HG02840 (cell line): ENCODE results near the gene RPL18.
"Not testable (repeated sequence)": the region's sequence is repeated elsewhere in the genome, so short reads cannot be mapped to it uniquely, and the experiment has no call there.

Experiments used
- ATAC-seq: cut with Tn5 transposase; IDR thresholded peaks from one replicate; pipeline ENCODE4 v1.9.1; 2021; ENCODE audit warnings: mild to moderate bottlenecking, moderate library complexity, moderate number of reproducible peaks; ENCODE audit not compliant: unreplicated experiment, low FRiP score

The RPL18 gene

DNA sequence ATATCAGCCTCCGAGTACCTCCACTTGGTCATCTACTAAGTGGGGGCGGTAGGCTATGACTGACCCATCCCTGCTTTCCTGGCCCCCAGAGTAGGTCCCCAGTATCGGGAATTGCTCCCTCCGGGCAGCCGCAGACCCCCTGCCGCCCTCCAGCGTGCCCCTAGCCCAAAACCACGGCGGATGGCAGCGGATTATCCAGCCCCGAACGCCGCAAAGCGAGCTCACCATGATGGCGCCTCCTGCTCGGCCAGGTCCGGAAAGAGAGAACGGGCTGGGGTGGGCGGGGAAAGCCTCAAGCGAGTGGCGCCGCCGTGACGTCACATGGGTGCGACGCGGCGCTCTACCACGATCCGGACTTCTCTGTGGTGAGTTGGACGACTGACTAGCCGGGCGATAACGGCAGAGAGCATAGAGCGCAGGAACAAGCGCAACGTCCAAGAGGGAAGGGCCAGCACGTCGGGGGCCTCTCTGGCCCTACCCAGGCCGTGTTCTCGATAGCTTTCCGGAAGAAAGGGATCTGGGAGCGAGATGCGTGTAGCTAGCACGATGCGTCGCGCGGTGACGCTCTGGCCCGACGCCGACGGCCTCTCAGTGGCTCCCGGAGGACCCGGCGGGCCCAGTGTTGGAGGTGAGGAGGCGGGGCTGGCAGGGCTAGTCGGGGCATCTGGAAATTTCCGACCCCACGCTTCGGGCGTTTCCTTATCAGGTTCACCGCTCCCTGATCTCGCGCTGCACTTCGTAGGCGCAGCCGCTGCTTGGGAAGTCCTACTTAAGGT is at the start of gene RPL18, which contains the start of gene SPHK2:
RPL18 (minus strand) TSS at position 263 of the 776 bp plus-strand sequence; CDS start at position 228, 35 bp downstream.
SPHK2 (plus strand) TSS at position 591 of the 776 bp plus-strand sequence. CDS start 1,009 bp downstream, outside the sequence.
- ATAC-seq: peak; percentile 85

DNA sequence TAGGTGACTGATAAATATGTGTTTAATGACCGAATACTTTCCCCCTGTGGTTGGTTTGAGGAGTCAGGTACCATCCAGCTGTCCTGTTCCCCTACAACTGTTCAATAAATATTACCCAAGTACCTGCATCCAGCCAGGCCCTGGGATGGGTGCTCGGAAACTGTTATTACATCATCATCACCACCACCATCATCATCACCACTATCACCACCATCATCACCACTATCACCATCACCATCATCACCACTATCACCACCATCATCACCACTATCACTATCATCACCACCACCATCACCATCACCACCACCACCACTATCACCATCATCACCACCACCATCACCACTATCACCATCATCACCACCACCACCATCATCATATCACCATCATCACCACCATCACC is 49.8 kb upstream of the RPL18 start:
- ATAC-seq: no peak

DNA sequence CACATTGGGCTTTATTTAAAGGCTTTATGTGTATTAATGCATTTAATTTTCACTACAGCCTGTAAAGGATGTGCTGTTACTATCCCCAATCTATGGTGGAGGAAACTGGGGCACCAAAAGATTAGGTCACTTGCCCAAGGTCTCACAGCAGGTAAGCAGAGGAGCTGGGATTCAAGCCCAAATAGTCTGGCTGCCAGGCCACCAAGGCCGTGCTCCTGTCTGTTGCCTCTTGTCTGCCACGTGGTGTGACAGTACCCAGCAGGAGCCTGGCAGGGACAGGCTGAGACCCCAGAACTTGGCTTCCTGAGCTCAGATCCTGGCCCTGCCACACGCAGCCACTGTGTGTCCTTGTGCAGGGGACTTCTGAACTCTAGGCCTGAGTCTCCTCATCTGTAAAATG is 49.4 kb upstream of the RPL18 start:
- ATAC-seq: no peak

- no peak for ATAC-seq
Measured at GRCh38 chr19:48665786-48666185, 46.8 kb upstream of the RPL18 start.

DNA sequence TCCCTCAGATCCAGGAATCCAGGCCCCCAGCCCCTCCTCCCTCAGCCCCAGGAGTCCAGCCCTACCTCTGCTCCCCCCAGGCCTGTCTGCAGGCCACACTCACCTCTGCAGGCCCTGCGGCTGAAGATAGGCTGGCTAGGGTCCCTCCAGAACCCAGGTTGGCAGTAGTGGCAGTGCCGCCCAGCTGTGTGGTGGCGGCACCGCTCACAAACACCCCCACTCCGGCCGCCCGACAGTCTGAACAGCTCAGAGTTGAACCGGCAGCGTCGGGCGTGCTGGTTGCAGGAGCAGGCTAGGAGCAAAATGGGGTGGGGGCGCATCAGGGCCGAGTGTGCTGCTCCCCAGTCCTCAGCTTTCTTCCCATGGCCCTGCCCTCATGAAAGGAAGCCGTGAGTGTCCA is 45.5 kb upstream of the RPL18 start:
- ATAC-seq: no peak

DNA sequence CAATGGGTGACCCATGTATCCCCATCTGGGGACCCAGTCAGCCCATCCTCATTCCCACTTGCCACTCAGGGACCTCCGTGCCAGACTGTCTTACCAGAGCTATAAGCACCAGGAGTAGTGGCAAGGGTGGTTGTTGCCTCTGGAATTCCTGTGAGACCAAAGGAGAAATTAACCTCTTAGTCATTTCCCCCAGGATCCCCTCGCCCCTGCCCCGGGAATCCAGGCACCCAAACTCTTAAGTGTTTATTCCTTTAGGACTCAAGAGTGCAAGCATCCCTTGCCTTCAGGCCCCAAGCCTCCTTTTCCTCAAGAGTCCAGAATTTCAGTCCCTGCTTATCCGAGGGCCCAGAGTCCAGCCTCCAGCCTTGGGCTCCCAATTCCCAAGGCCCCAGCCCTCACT is 44.7 kb upstream of the RPL18 start:
- no peak for ATAC-seq

DNA sequence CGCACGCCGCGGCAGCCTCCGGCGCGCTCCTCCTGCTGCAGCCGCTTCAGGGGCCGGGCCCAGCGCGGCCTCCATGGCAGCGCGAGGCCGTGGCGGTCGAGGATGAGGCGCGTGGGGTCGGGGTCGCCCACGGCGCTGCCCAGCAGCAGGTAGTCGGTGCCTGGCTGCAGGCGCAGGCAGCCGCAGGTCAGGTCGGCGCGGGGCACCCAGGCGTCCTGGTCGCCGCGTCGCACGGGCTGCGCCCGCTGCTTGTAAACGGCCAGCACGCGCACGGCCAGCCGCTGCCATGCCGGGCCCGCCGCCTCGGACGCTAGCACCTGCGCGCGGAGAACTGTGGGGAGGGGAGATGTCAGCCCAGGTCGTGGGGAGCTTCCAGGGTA is 42.7 kb upstream of the RPL18 start:
- ATAC-seq: no peak

DNA sequence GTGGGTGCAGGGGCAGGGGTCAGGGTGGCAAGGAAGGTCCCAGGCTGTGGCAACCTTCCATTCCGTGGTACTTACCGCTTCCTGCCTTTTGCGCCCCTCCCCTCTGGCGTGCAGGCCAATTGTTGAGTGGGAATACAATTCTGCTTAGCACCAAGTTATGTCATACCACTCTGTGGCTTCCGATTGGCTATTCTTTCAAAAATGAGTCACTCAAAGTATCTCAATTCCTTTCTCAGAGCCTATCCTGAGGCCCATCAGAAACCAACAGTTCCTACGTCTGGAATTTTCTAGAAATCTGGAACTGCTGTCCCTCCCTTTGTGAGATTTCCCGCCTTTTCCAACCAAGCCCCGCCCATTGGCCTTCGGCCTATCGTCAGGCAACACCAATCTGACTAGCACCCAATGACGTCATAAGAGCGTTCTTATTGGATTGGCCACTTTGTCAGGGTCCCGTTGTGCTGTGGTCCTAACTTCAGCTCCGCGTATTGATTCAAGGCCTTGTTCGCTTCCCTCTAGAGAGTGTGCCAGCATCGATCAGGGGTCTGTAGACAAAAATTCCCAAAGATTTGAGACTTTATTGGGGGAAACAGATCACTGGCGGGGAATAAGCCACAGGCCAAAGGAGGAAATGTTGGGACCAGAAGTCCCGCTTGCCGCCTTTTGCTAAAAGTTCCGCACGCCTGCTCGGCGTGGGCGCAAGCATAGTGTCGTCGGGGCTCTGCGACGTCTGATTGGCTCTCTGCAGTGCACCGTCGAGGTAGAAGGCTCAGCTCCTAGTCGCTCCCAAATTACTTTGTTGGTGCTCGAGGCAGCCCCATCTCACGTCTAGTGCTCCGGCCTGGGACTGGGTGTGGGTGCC is 42.1 kb upstream of the RPL18 start:
- ATAC-seq: peak; percentile 84

GRCh38 chr19:48659768-48660167 is 40.8 kb upstream of the RPL18 start:
- ATAC-seq: no peak

- ATAC-seq: no peak
Measured at GRCh38 chr19:48658483-48658882, 39.5 kb upstream of the RPL18 start.

DNA sequence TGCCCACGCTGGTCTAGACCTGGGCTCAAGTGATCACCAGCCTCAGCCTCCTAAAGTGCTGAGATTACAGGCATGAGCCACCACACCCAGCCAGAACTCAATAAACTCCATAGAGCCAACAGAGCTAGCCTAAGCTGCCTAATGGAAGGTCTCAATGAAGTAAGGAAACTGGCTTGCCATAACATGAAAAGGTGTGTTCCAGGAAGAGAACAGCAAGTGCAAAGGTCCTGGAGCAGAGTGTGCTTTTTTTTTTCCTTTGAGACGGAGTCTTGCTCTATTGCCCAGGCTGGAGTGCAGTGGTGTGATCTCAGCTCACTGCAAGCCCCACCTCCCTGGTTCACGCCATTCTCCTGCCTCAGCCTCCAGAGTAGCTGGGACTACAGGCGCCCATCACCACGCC is 38.9 kb upstream of the RPL18 start:
- ATAC-seq: not testable (repeated sequence)

GRCh38 chr19:48656840-48657474 is 38.0 kb upstream of the RPL18 start:
- no peak for ATAC-seq

- no peak for ATAC-seq
Measured at GRCh38 chr19:48654299-48655059, 35.5 kb upstream of the RPL18 start.

- ATAC-seq: no peak
Measured at GRCh38 chr19:48651683-48652048, 32.7 kb upstream of the RPL18 start.

- no peak for ATAC-seq
Measured at GRCh38 chr19:48650974-48651682, 32.1 kb upstream of the RPL18 start.

DNA sequence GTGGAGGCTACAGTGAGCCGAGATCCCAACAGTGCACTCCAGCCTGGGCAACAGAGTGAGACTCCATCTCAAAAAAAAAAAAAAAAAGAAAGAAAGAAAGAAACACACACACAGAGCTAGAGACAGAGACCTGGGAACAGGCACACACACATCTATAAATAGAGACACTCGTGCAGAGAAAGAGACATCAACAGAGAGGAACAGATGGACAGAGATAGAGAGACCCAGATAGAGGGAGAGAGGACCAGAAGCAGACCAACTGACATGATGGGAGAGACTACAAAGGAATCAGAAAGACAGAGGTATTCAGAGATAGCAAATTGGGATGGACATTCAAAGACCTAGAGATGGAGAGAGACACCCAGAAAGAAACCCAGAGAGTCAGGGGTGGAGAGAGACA is 29.2 kb upstream of the RPL18 start:
- ATAC-seq: no peak

DNA sequence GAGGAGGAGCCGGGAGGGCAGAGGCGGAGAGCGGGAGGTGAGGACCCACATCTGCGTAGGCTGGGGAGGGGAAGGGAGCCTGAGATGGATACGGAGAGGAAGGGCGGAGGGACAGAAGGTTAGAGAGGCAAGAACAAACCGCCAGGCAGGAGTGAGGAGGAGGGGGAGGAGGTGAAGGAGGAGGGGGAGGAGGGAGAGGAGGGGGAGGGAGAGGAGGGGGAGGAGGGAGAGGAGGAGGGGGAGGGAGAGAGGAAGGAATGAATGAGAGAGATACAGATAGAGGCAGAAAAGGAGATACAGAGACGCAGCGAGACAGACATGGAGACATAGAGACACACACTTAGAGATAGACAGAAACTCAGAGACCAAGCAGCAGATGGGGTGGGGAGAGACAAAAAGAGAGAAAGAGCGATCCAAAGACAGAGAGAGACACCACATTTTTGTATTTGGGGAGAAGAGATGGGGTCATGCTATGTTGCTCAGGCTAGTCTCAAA is 27.8 kb upstream of the RPL18 start:
- ATAC-seq: no peak

DNA sequence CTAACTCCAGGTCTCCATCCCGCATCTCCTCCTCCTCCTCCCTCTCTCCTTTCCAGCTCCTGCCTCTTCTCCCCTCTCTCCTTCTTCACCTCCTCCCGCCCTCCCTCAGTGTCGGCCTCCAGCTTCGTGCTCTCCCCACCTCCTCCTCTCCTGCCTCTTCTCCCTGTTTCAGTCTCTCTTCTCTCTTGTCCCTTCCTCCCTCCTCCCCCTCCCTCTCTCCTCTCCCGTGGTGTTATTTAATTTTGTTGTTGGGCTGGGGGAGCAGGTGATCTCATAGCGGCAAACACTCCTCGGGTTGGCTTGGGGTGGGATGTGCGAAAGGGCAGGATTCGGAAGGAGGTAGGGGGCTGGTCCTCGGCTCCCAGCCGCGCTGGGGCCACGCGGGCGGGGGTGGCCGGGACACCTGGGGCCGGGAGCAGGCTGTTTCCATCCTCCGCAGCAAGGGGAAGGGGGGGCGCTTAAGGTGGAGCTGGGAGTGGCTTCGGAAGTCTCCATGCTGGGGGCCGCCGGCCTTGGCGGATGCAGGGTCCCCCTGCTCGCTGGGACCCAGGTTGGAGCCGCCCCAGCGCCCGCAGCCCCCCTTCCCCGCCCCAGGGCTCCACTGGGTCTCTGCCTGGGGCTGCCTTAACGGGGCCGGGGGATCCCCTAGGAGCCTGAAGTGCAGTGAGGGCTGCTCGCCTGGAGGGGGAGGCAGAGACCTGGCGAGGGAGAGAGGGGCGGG is 27.2 kb upstream of the RPL18 start, which contains the start of gene CA11:
CA11 (minus strand) TSS at position 187 of the 721 bp plus-strand sequence. CDS start 555 bp downstream, outside the sequence.
- no peak for ATAC-seq

DNA sequence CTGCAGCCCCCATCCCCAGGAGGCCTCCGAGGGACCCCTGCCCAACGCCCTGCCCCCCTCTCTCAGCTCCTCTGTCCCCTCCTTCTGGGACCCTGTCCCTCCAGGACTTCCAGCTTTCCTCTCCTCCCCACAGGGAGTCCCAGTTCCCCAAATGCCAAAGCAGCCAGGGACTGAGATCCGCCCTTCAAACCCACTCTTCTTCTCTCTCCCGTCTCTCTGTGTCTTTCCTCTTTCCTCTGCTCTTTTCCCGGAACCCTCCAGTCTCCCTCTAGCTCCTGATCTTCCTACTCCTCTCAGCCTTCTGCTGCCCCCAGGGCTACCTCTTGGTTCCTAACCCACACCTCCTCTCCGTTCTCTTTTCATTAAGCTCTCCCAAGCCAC is 26.6 kb upstream of the RPL18 start:
- ATAC-seq: no peak
